GM19043 (cell line): ENCODE results near the gene KLHDC10.
"Not testable (repeated sequence)": the region's sequence is repeated elsewhere in the genome, so short reads cannot be mapped to it uniquely, and the experiment has no call there.

Source experiments
- ATAC-seq: cut with Tn5 transposase; IDR thresholded peaks from one replicate; pipeline ENCODE4 v1.9.1; 2021; ENCODE audit warnings: low read depth; ENCODE audit not compliant: unreplicated experiment

Gene KLHDC10

DNA sequence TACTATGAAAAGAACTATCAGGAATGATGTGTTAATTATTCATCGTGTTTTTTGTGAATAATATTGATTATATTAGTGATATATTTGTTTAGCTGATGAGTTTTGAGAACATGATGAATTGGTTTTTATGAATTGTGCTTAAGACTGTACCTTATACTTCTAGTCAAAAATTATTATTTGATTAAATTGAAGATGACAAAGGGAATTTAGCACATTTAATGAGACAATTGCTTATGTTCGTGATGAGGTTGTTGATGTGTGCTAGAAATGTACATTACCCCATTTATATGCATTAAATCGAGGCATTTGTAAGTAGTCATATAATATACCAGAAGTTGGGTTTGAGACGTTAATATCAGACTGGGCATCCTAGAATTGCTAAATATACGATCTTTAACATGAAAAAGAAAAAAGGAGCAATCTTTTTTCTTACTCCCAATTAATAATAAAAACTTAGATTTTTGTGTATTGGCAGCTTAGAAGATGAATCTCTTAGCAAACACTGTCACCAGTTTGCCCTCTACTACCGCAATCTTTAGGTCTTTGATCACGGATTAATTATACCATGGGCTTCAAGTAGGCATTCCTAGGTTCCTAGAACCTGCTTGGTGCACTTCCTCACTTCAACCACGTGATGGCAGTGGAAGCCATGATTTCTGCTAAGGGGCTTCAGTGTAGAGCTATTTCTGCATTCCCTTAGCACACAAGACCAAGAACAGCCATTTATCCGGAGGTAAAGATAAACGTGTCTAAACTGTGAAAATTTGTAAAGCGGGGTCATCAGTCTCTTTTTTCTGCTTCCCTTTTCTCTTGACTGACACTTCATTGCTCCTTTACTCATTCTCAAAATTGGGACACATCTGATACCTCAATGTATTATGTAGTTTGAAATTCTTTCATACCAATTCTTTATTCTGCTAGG is 1.6 kb downstream of the KLHDC10 start:
- no peak for ATAC-seq

DNA sequence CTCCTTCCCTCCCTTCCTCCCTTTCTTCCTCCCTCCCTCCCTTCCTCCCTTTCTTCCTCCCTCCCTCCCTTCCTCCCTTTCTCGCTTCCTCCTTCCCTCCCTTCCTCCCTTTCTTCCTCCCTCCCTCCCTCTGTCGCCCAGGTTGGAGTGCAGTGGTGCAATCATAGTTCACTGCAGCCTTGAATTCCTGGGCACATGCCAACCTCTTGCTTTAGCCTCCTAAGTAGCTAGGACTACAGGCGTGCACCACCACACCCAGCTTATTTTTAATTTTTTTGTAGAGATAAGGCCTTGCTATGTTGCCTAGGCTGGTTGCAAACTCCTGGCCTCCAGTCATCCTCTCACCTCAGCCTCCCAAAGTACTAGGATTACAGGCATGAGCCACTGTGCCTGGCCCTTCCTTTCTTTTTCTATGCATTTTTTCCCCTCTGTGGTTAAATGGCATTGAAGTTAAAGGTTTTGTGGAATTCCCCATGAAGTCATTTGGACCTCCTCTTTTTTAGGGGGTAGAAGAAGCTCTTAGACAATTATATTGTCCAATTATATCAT is 9.6 kb downstream of the KLHDC10 start:
- no peak for ATAC-seq

DNA sequence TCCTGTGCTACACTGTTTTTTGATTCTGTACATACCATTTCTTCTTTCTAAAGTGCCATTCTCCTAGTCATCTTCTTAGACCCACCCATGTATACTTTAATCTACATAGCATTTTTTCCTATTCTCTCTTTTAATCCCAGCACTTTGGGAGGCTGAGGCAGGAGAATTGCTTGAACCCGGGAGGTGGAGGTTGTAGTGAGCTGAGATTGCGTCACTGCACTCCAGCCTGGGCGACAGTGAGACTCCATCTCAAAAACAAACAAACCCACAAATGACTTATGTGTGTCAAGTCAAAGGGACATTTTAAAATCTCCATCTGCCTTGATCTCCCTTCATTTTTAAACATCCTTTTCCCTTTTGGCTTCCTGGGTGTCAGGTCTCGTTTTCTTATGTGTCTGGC is 13.2 kb downstream of the KLHDC10 start:
- not testable (repeated sequence) for ATAC-seq

DNA sequence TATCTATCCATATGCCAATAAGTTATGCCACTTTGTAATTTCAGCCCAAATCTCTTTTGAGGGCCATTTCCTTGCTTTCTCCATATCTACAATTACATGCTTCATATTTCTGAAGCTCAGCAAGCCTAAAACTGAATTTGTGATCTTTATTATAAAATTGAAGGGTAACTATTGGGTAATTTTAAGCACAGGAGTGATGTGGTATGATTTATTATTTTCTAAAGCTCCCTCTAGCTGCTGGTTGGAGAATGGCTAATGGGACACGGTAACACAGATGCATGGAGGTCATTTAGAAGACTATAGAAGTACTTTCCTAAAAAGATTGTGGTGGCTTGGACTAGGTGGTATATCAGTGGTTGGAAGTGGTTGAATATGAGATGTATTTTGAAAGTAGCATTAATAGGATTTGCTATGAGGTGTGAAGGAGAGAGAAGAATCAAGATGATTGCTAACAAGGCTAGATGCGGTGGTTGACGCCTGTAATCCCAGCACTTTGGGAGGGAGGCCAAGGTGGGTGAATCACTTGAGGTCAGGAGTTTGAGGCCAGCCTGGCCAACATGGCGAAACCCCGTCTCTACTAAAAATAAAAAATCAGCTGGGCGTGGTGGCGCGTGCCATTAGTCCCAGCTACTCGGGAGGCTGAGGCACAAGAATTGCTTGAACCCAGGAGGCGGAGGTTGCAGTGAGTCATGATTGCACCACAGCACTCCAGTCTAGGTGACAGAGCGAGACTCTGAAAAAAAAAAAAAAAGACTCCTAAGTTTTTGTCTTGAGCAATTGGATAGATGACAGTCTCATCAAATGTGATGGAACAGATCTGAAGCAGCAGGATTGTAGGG is 13.9 kb downstream of the KLHDC10 start:
- no peak for ATAC-seq

DNA sequence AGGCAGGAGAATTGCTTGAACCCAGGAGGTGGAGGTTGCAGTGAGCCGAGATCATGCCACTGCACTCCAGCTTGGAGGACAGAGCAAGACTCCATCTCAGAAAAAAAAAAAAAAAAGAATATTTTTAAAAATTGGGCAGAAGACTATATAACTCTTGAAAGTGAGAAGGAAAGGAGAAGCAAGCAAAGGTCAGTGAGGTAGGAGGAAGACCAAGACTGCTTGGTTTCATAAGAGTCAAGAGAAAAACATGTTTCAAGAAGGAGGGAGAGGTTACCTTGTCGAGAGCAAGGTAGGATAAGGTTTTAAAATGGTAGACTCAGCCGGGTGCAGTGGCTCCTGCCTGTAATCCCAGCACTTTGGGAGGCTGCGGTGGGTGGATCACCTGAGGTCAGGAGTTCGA is 14.9 kb downstream of the KLHDC10 start:
- not testable (repeated sequence) for ATAC-seq

DNA sequence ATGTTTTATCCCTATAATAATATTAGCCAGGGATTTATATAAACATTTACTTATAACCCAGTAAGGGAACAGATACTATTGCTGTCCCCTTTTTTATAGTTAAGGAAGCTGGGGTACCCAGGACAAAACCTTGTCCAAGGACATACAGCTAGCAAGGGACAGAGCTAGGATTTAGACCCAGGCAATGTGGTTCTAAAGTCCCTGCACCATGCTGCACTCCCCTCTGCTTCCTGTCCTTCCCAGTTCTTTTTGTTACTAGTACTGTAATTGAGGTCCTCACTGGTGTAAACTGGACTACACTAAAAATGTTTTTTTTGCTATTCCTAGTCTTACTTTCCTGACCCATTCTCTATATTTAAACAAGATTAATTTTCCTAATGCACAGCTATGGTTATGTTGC is 16.6 kb downstream of the KLHDC10 start:
- no peak for ATAC-seq

DNA sequence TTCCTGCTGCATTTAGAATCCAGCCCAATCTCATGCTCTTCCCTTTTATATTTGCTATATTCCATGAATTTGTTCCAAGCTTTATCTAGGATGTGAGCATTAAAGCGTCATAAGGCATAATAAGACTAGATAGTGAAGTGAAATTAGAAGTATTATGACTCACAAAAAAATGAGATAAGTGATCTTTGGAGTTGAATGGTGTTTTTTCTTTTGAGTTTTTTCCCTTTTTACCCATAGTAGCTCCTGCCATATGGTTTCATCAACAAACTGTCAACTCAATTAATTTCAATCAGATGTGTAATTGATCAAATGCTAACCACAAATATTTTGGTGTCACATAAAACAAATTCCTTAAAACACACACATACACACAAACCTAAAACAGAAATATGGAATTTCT is 17.0 kb downstream of the KLHDC10 start:
- ATAC-seq, result no peak

DNA sequence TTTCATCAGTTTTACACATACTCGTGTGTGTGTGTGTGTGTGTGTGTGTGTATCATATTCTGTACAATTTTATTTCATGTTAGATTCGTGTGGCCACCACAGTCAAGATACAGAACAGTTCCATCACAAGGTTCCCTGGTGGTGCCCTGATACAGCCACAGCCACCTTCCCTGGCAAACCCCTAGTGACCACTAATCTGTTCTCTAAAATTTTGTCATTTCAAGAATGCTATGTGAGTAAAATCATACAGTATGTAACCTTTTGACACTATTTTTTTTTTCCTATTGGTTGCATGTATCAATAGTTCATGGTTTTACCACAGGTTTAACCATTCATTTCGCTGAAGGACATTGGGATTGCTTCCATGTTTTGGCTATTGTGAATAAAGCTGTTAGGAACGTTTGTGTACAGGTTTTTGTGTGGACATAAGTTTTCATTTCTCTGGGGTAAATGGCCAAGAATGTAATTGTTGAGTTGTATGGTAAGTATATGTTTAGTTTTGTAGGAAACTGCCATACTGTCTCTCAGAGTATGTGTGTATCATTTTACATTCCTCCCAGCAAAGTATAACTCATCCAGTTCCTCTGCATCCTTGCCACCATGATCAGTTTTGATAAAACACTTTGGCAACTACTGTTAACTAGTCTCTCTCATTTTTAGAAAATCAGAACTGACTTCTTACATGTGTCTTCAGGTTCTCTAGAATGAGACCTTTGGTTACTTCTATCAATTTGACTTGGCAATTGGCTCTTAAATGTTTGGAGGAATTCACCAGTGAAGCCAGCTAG is 20.6 kb downstream of the KLHDC10 start:
- ATAC-seq, result no peak

DNA sequence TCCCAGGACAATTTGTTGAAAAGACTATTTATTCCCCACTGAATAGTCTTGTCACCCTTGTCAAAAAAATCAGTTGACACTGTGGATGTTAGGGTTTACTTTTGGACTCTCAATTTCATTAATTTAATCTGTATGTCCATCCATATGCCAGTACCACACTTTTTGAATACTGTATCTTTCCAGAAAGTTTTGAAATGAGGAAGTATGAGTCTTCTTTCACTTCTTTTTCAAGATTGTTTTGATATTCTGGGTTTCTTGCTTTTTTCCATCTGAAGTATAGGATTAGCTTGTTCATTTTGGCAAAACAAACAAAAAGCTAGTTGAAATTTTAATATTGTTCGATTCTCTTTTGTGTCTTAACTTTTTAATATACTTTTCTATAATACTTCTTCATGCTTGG is 21.7 kb downstream of the KLHDC10 start:
- ATAC-seq, result no peak

DNA sequence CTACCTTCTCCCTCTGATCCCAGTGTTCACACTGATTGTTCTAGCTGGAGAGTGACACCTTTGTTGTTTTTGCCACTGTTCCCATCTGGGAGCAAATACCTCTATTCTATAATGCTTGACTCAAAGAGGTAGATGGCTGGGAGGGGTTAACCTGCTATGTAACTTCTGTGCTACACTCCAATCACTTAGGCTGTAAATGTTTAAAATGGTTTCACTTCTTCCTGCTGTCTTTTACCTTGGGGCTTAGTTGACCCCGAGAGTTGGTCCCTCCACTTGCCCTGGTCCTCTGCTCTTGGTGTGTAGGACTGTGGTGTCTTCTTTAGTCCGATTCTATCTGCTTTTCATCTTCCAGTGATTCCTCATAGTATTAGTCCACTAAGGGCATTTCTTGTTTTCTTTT is 22.3 kb downstream of the KLHDC10 start:
- no peak for ATAC-seq

DNA sequence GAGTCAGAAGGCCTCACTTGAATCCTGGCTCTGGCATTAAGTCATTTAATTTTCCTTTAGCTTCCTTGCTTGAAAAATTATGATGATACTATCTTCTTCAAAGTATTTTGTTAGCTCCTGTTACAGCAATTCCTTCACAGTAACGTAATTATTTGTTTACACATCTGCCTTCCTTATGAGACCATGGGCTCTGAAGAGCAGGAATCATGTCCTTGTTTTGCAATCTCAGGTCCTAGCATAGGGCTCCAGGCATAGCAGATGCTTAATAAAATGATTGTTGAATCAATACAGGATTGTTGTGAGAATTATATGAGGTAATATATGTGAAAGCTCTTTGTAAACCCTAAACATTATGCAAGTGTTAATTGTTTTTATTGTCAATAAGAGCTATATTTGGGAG is 25.5 kb downstream of the KLHDC10 start:
- no peak for ATAC-seq

DNA sequence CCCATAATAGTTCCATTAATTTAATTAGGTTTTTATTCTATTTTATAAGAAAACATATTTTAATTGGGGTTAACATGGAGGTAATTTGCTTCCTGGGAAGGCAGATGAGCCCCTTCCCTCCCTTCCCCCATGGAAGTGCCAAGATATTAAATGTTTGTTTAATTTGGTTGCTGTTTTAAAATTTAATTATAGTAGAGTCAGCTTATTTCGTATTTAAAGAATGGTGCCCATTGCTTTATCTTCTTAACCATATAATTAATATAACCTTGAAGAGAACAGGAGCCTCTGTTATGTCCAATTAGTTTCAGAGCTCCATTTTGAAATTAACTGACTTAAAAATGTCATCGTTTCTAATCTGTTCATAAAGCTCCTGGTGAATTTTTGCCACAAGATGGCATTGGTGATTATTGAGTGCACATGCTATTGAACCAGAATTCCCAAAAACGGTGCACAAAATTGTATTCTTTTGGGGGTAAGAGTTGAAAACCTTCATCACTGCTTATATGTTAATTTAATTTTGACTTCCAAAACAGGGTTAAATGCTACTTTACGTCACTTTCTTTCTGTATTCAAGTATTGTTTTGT is 26.0 kb downstream of the KLHDC10 start:
- ATAC-seq, result no peak

DNA sequence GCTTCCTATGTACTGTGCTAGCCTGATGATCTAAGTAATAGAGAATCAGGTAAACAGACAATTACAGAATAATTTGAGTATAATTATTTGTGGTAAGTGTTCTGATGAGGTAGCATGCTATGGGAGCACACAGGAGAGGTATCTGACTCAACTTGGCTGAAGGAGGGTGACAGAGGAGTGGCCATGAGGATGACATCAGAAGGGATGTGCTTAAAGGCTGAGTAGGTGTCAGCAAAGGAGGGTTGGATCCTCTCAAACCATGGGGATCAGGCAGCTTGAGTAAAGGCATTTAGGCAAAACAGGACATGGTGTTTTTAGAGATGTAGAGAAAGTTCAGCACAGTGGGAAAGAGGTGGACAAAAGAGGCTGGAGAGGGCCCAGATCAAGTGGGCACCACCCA is 29.0 kb downstream of the KLHDC10 start:
- ATAC-seq, result no peak

DNA sequence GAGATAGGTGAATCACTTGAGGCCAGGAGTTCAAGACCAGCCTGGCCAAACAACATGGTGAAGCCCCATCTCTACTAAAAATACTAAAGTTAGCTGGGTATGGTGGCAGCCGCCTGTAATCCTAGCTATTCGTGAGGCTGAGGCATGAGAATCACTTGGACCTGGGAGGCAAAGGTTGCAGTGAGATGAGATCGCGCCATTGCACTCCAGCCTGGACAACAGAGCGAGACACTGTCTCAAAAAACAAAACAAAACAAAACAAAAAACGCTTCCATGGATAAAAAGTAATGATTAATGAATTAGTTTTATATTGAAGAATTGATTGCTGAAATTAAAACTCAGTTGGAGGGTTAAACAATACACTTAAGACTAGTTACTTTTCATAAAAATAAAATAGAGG is 32.3 kb downstream of the KLHDC10 start:
- ATAC-seq, result no peak

DNA sequence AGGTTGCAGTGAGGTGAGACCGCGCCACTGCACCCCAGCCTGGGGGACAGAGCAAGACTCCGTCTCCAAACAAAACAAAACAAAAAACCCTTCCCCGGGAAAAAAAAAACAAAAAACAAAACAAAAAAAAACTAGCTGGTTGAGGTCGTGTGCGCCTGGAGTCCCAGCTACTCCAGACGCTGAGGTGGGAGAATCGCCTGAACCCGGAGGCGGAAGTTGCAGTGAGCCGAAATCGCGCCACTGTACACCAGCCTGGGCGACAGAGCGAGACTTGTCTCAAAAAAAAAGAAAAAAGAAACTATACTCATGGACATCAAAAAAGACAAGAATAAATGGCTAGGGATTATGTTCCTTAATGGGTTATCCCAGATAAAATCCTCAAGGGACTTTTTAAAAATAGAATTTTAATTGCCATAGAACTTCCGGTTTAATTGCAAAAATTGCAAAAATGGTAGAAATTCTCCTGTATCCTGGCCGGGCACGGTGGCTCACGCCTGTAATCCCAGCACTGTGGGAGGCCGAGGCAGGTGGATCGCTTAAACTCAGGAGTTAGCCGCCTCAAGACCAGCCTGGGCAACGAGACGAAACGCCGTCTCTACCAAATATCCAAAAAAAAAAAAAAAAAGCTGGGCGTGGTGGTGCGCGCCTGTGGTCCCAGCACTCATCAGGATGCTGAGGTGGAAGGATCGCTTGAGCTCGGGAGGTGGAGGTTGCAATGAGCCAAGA is 37.8 kb downstream of the KLHDC10 start:
- no peak for ATAC-seq

DNA sequence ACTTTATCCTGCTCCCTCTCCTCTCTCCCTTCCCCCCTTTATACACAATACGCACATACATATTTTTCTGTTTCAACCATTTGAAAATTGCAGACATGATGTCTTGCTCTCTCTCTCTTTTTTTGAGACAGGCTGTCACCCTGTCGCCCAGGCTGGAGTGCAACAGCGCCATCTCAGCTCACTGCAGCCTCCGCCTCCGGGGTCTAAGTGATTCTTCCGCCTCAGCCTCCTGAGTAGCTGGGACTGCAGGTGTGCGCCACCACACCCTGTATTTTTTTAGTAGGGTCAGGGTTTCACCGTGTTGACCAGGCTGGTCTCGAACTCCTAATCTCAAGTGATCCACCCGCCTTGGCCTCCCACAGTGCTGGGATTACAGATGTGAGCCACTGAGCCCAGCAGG is 38.5 kb downstream of the KLHDC10 start:
- ATAC-seq, result no peak

DNA sequence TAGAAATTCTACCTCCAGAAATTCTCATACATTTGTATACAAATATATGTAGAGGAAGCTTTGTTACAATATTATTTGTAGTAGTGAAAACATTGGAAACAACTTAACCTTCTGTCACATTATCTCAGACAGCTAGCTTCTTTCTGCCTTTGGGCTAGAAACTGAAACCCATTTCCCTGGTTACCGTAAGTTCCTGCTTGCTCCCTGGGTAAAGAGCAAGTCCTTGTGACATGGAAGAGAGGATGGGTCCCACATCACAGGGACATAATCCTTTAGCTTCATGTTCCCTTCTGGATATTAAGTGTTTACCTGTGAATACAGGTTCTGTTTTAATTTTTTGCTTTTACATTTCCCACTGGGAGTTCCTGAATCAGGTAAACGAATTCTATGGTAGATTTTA is 41.8 kb downstream of the KLHDC10 start:
- ATAC-seq, result no peak

DNA sequence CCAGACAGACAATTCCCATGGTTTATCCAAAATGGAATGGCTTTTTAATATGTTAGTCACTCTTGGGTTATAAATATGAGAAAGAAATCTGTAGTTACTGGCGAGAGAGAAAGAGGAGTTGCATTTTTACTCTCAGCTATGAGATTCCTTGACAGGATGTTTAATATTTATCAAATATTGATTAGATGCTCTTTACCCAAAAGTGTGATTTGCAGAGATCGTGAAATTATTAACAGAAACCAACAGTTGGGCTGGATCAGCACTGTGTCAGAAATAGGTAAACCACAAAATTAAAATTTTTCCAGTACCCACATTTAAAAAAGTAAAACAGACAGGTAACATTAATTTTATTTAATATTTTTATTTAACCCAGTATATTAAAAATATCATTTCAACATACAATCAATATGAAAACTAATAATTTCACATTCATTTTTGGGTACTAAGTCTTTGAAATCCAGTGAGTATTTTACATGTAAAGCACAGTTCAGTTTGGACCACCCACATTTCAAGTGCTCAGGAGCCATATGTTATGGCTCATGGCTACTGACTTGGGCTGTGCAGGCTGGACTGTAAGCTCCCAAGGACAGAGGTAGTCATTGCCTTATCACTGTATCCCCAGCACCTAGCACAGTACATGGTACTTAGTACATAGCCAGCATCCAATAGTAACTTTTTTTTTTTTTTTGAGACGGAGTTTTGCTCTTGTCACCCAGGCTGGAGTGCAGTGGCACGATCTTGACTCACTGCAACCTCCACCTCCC is 42.5 kb downstream of the KLHDC10 start:
- ATAC-seq, result no peak

DNA sequence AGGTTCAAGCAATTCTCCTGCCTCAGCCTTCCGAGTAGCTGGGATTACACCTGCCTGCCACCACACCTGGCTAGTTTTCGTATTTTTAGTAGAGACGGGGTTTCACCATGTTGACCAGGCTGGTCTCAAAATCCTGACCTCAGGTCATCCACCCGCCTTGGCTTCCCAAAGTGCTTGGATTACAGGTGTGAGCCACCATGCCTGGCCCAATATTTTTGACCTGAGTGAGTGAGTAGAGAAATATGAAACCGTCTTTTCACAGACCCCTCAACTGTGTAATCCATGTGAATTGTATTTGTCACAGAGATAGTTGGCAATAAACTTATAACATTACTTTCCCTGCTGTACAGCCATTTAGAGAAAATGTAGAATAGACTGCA is 43.1 kb downstream of the KLHDC10 start:
- ATAC-seq, result not testable (repeated sequence)
